Vagina (tissue), 2 donors: ENCODE results near the gene LAMC3.

ENCODE experiments used
- CTCF ChIP-seq, 3 experiments: fragments of 450-650 bp in 2 of 3; fragments of 200-600 bp in 1 of 3; sonication (generic) in 1 of 3; IDR thresholded peaks; one replicate each; pipeline ENCODE4 v1.5.1; 2017 to 2019; ENCODE audit warnings: antibody characterized with exemption in 3 of 3, mild to moderate bottlenecking in 2 of 3, moderate library complexity in 2 of 3
- POLR2AphosphoS5 ChIP-seq, 2 donors: sonication (generic); formaldehyde crosslinking; IDR thresholded peaks; one replicate each; pipeline ENCODE4 v1.9.0; 2017; ENCODE audit warnings: antibody characterized with exemption in 2 of 2, mild to moderate bottlenecking in 2 of 2, low read depth in 1 of 2; ENCODE audit not compliant: insufficient read depth in 1 of 2

DNA sequence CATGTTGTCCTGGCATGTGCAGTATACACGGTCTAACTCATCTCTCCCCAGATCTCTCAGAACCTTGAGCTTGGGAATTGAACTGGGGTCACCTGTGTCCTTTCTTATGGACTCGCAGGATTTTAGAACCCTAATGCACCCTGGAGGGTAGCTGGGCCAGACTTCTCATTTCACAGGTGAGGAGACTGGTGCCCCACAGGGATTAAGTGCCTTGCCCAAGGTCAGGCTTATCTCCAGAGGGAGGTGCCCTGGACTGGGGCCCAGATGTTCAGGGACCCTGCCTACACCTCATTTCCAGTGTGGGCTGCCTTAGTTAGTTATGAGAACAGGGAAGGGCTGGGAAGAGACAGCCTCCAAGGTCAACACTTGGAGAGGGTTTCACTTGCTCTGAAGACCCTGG lies 112.4 kb downstream of the LAMC3 start:
- TF ChIP-seq CTCF (IDR thresholded peaks at IDR 0.05): no peak
- TF ChIP-seq POLR2AphosphoS5 (IDR thresholded peaks at IDR 0.05; ENCODE audit: insufficient read depth in 1 of 2, low read depth in 1 of 2): no peak
